Gastroesophageal sphincter (tissue), 4 donors: Measurements from ENCODE around the gene PXYLP1. TPM values are rescaled to one million over a fixed set of nuclear protein-coding genes. Genes with fewer than 3 reads are reported as not detected.

Experiments
- ATAC-seq: fragments of 150-250 bp; one replicate; pipeline ENCODE4 v1.9.1; 2016; ENCODE audit warnings: mild to moderate bottlenecking, moderate library complexity
- H3K27ac ChIP-seq, 4 donors: fragments of 200-600 bp; sonication (generic) in 3 of 4; 1 replicate in 3 of 4; 2 replicates in 1 of 4; pipeline ENCODE4 v1.5.1; 2016 to 2019
- H3K27me3 ChIP-seq: fragments of 200-600 bp; sonication (generic); one replicate; pipeline ENCODE4 v1.5.1; 2019
- H3K36me3 ChIP-seq, 2 donors: fragments of 200-600 bp; sonication (generic); one replicate each; pipeline ENCODE4 v1.5.1; 2019; ENCODE audit warnings: control low read depth in 1 of 2
- H3K4me1 ChIP-seq, 3 donors: fragments of 200-600 bp; sonication (generic); 1 replicate in 2 of 3; 2 replicates in 1 of 3; pipeline ENCODE4 v1.5.1; 2016 to 2019; ENCODE audit warnings: control low read depth in 2 of 3
- H3K4me3 ChIP-seq, 2 donors: fragments of 200-600 bp; sonication (generic); one replicate each; pipeline ENCODE4 v1.5.1; 2019; ENCODE audit warnings: mild to moderate bottlenecking in 1 of 2, moderate library complexity in 1 of 2
- H3K9me3 ChIP-seq, 3 donors: fragments of 200-600 bp; sonication (generic); one replicate each; pipeline ENCODE4 v1.5.1; 2017 to 2019; ENCODE audit warnings: control low read depth in 2 of 3
- EP300 ChIP-seq: sonication (generic); formaldehyde crosslinking; IDR thresholded peaks from one replicate; pipeline ENCODE4 v1.6.1; 2017; ENCODE audit warnings: antibody characterized with exemption, mild to moderate bottlenecking
- POLR2A ChIP-seq, 2 donors: fragments of 450-650 bp; IDR thresholded peaks; one replicate each; pipeline ENCODE4 v1.6.1; 2017; ENCODE audit warnings: antibody characterized with exemption in 2 of 2, mild to moderate bottlenecking in 2 of 2, moderate library complexity in 1 of 2
- POLR2AphosphoS5 ChIP-seq: sonication (generic); formaldehyde crosslinking; IDR thresholded peaks from one replicate; pipeline ENCODE4 v1.6.1; 2017; ENCODE audit warnings: antibody characterized with exemption
- WGBS, 2 donors: methylation state at CpG; one replicate each; pipeline ENCODE4 v1.1.5; 2018; ENCODE audit warnings: low coverage in 1 of 2; 5-methylcytosine and 5-hydroxymethylcytosine counted together
- total RNA-seq, 4 donors: library from RNA; depleted of rRNA; stranded (reverse); fragments of >200 nt; gene quantifications; one replicate each; pipeline ENCODE4 v1.1.0, GENCODE V29; 2016
- TF ChIP-seq, protein P1 (sequence below), 4 experiments: fragments of 200-600 bp in 2 of 4; fragments of 450-650 bp in 2 of 4; sonication (generic) in 1 of 4; IDR thresholded peaks; one replicate each; pipeline ENCODE4 v1.5.1; 2017 to 2019; ENCODE audit warnings: antibody characterized with exemption in 4 of 4, mild to moderate bottlenecking in 2 of 4, moderate library complexity in 2 of 4

The PXYLP1 gene
- total RNA-seq, 4 donors from 2014 or later: 6.5 to 16.9 (median 10.0) TPM

DNA sequence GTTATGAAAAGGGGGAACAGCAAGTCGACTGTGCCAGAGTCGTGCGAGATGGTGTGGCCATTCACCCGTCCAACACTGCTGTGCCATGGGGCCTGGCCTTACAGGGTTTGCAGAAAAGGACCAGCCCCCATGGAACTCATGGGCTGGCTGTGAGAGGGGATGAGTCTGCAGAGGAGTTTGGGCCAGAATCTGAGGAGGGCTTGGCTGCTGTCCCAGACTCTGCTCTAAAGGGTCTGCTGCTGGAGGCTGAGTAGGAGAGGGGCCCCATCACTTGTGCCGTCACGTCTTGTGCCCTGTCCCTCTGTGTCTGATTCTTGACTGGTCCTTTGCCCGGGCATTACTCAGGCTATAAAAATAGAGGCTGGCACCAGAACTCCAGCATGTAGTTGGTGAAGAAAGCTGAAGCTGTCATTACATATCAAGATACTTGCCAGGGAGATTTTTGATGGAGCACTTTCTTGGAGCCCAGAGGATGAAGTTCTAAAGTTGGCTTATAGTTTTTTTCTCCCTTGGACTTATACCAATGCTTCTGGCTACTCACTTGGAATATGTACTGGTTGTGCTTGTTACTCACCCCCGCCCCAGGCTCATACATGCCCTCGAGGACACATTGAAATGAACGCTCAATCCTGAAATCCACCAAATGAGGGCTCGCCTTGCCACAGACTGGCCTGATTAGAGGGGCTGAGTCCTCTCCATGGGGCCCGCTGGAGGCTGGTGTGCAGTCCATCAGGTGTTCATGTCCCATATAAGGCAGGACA, 10.2 kb downstream of the PXYLP1 start:
- peak overlapping the region in 1 of 4 donors; percentile 63 for H3K27ac ChIP-seq
- no peak for ATAC-seq
- H3K4me1 ChIP-seq: peaks cover 0 to 34% (median 5%) of the 10 kb centered on the region in 3 donors
- no peak overlapping the region for H3K4me3 ChIP-seq
- H3K36me3 ChIP-seq: no peaks in the 10 kb centered on the region
- no peaks in the 10 kb centered on the region for H3K9me3 ChIP-seq
- no peaks in the 10 kb centered on the region for H3K27me3 ChIP-seq
- WGBS, 2 donors: 51% methylated on average over 4 of the region's 12 CpGs; no CpG with 5 or more reads in 1 of the 2 donors
- TF ChIP-seq POLR2AphosphoS5: no peak
- no peak for TF ChIP-seq POLR2A (IDR thresholded peaks at IDR 0.05)
- TF ChIP-seq EP300: no peak

DNA sequence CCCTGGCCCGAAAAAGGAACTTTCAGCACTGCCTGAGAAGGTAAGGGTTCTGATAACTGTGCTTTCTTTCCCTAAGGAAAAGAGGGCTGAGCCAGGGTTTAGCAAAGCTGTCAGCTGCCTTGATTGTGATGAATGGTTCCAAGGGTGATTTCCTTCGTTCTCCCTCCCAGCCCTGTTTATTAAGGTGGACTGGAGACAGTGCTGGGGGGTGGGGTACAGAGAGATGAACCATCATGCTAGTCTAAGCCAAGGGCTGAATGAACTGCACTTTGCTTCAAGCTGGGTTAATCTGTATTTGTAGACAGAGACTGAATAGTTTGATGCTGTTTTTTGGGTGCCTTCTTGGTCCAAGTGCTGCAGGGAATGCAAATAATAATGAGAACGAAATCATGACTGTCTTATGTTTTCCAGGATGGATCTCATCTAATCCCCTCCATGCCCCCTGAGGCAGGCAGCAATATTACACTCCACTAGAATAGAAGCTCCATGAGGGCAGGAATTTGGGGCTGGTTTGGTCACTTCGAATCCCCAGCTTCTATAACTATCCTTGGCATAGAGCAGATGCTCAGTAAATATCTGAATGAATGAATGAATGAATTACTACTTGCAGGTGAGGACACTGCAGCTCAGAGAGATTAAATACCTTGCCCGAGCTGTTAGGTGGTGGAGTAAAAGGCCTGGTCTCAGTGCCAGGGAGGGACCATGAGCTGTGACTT, 10.9 kb downstream of the PXYLP1 start:
- WGBS, 2 donors: 71 to 72% methylated on average over 3 to 4 of the region's 5 CpGs
- Histone ChIP-seq H3K4me3 (no peak overlapping the region), H3K36me3 (no peaks in the 10 kb centered on the region), H3K4me1 (peaks cover 0 to 34% (median 5%) of the 10 kb centered on the region in 3 donors), H3K27me3 (no peaks in the 10 kb centered on the region), H3K27ac (peak overlapping the region in 1 of 4 donors; percentile 63), H3K9me3 (no peaks in the 10 kb centered on the region)
- ATAC-seq: no peak
- no peak for TF ChIP-seq POLR2AphosphoS5
- TF ChIP-seq POLR2A (IDR thresholded peaks at IDR 0.05): no peak
- TF ChIP-seq, protein P1, sequence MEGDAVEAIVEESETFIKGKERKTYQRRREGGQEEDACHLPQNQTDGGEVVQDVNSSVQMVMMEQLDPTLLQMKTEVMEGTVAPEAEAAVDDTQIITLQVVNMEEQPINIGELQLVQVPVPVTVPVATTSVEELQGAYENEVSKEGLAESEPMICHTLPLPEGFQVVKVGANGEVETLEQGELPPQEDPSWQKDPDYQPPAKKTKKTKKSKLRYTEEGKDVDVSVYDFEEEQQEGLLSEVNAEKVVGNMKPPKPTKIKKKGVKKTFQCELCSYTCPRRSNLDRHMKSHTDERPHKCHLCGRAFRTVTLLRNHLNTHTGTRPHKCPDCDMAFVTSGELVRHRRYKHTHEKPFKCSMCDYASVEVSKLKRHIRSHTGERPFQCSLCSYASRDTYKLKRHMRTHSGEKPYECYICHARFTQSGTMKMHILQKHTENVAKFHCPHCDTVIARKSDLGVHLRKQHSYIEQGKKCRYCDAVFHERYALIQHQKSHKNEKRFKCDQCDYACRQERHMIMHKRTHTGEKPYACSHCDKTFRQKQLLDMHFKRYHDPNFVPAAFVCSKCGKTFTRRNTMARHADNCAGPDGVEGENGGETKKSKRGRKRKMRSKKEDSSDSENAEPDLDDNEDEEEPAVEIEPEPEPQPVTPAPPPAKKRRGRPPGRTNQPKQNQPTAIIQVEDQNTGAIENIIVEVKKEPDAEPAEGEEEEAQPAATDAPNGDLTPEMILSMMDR (IDR thresholded peaks at IDR 0.05): no peak
- no peak for TF ChIP-seq EP300

DNA sequence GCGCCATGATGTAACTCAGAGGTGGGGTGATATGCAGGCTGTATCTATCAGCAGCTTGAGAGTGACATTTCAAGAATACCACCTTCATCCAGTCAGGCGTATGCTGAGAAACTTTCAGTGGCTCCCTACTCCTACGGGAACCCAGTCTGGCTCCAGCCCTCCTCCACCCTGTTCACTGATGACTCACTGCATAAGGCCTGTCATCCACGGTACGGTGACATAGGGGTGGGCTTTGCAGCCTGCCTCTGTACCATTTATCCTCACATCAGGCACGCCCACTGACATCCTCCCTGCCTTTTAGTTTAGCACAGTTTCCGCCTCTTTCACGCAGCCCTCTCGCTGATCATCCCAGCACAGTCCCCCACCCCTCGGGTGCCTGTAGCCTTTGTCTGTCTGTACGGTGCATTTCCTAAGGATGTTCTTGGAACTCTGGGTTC, 11.7 kb downstream of the PXYLP1 start:
- ATAC-seq: no peak
- H3K27ac ChIP-seq: no peak overlapping the region
- TF ChIP-seq, protein P1 (IDR thresholded peaks at IDR 0.05): no peak
- TF ChIP-seq POLR2AphosphoS5: no peak
- no peak for TF ChIP-seq POLR2A (IDR thresholded peaks at IDR 0.05)
- TF ChIP-seq EP300: no peak
- H3K4me3 ChIP-seq: no peak overlapping the region
- no peaks in the 10 kb centered on the region for H3K36me3 ChIP-seq
- no peaks in the 10 kb centered on the region for H3K27me3 ChIP-seq
- H3K9me3 ChIP-seq: no peaks in the 10 kb centered on the region
- WGBS, 2 donors: 74 to 75% methylated on average over 7 to 11 of the region's 11 CpGs
- peaks cover 0 to 28% (median 5%) of the 10 kb centered on the region in 3 donors for H3K4me1 ChIP-seq

DNA sequence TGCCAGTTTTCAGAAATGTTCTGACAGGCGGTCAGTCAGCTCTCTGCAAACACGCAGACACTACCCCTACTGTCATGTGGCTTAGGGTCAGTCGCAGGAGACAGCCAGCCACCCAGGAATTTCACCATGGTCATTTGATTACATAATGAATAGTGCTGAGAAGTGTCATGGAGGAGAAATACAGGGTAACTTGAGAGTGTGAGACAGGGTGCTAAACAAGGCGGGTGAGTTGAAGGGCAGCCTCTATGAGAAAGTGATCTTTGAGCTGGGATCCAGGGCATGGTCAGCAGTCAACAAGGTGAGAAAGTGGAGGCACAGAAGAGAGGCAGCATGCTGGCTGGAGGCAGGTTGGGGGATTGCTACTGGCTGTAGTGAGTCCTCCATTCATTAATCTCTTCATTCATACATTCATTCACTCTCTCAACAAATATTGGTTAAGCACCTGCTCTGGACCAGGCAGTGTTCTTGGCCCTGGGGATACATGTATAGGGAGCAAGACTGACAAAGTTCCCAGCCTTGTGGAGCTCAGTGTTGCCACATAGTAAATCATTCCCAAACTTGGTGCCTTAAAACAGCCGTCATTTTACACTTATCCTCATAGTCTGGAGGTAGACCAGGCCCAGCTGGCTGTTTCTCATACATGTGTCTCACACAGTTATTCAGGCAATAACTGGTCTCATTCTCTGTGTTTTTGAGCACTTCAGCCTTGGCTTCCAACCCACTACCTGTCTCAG, 14.8 kb downstream of the PXYLP1 start:
- H3K36me3 ChIP-seq: no peaks in the 10 kb centered on the region
- no peaks in the 10 kb centered on the region for H3K27me3 ChIP-seq
- H3K27ac ChIP-seq: no peak overlapping the region
- ATAC-seq: no peak
- peaks cover 0 to 26% (median 4%) of the 10 kb centered on the region in 3 donors for H3K4me1 ChIP-seq
- no peak for TF ChIP-seq POLR2A (IDR thresholded peaks at IDR 0.05)
- TF ChIP-seq EP300: no peak
- TF ChIP-seq POLR2AphosphoS5: no peak
- TF ChIP-seq, protein P1 (IDR thresholded peaks at IDR 0.05): no peak
- H3K9me3 ChIP-seq: no peaks in the 10 kb centered on the region
- no peak overlapping the region for H3K4me3 ChIP-seq
- 83 to 93% methylated on average over 1 to 5 of the region's 5 CpGs for WGBS, 2 donors

DNA sequence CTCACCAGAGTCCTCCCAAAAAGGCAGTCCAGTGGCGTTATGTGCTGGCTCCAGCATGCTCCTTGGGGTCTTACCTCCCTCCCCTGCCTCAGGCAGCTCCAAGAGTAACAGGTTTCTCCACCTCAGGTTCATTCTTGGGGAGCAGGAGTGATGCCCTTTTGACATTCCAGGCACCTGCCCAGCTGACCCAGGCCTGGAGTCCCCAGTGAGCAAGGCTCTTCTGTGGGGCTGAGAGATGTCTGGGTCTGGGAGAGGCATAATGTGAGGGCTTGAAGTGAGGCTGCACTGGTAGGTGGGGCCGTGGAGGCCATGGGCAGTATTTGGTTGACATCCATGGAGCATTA, 15.3 kb downstream of the PXYLP1 start:
- no peak for ATAC-seq
- H3K9me3 ChIP-seq: no peaks in the 10 kb centered on the region

More for the DNA sequence above, 15.3 kb downstream of the PXYLP1 start:
- no peak overlapping the region for H3K27ac ChIP-seq
- no peaks in the 10 kb centered on the region for H3K27me3 ChIP-seq
- no peak overlapping the region for H3K4me3 ChIP-seq
- peaks cover 0 to 20% (median 0%) of the 10 kb centered on the region in 3 donors for H3K4me1 ChIP-seq
- 63% methylated on average over 1 of the region's 2 CpGs; no CpG with 5 or more reads in 1 of the 2 donors for WGBS, 2 donors
- no peaks in the 10 kb centered on the region for H3K36me3 ChIP-seq
- no peak for TF ChIP-seq POLR2A (IDR thresholded peaks at IDR 0.05)
- TF ChIP-seq POLR2AphosphoS5: no peak
- TF ChIP-seq, protein P1 (IDR thresholded peaks at IDR 0.05): no peak
- TF ChIP-seq EP300: no peak
